AG04449 (cell line): Measurements from ENCODE around the gene DOCK3.
"Not testable (repeated sequence)": the region's sequence is repeated elsewhere in the genome, so short reads cannot be mapped to it uniquely, and the experiment has no call there.

ENCODE experiments used
- CTCF ChIA-PET: fragments of 350-600 bp; formaldehyde crosslinking; extraction: SDS; loops from one replicate; lab custom pipeline; 2021; ENCODE audit warnings: antibody characterized with exemption; lab: Yijun Ruan, JAX
- POLR2A ChIA-PET: fragments of 400-600, 350-600 bp; formaldehyde crosslinking; extraction: SDS; loops from one replicate; lab custom pipeline; 2020; ENCODE audit warnings: antibody characterized with exemption, inconsistent platforms; lab: Yijun Ruan, JAX
- DNase-seq: peaks from one replicate; pipeline ENCODE4 v3.0.0-alpha.2; 2010; ENCODE audit warnings: low read depth, low spot score
- H3K4me3 ChIP-seq: 2 replicates; pipeline ENCODE4 v1.5.1; 2011; ENCODE audit warnings: low read depth, mild to moderate bottlenecking, control low read depth, low read length
- TF ChIP-seq, protein P1 (sequence below): IDR thresholded peaks from one replicate; pipeline ENCODE4 v1.5.1; 2011; ENCODE audit warnings: mild to moderate bottlenecking, moderate library complexity, low read length, control low read depth, inconsistent platforms; ENCODE audit not compliant: insufficient read depth; ENCODE audit errors: missing control alignments

DOCK3 gene

DNA sequence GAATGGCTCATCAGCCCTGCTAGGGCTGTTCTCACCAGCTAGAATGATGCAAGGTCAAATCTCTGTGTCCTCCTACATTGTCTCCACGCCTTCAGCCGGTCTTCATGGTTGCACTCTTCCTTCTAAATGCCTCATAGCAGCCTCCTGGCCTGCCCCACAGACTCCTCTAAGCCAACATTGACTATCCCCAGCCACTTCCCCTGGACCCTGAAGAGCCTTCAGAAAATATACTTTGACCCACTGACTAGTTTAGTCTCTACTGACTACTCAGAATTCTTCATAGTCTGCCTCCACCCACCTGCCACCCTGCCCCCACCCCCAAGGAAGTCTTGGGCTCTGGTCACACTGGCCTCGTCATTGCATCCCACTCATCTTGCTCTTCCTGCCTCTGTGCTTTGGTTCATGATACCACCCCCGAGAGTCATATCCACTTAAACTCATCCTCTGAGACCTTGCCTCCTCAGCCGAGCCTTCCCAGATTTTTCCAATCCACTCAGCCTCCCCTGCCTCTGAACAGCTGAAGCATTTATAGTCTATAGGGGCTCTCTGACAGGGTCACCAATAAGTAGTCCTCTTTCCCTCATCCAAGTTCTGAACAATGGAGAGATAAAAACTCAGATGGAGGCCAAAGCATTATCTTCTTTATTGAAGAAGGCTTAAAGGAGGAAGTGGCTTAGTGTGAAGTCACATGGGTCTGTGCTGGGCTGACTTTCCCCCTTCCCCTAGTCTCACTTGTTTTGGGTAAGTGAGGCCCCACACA is 9.5 kb upstream of the DOCK3 start:
- TF ChIP-seq, protein P1, sequence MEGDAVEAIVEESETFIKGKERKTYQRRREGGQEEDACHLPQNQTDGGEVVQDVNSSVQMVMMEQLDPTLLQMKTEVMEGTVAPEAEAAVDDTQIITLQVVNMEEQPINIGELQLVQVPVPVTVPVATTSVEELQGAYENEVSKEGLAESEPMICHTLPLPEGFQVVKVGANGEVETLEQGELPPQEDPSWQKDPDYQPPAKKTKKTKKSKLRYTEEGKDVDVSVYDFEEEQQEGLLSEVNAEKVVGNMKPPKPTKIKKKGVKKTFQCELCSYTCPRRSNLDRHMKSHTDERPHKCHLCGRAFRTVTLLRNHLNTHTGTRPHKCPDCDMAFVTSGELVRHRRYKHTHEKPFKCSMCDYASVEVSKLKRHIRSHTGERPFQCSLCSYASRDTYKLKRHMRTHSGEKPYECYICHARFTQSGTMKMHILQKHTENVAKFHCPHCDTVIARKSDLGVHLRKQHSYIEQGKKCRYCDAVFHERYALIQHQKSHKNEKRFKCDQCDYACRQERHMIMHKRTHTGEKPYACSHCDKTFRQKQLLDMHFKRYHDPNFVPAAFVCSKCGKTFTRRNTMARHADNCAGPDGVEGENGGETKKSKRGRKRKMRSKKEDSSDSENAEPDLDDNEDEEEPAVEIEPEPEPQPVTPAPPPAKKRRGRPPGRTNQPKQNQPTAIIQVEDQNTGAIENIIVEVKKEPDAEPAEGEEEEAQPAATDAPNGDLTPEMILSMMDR = no peak
- no peak overlapping the region for H3K4me3 ChIP-seq
- POLR2A ChIA-PET = no interaction called here
- CTCF ChIA-PET = no interaction called here
- no peak for DNase-seq

DNA sequence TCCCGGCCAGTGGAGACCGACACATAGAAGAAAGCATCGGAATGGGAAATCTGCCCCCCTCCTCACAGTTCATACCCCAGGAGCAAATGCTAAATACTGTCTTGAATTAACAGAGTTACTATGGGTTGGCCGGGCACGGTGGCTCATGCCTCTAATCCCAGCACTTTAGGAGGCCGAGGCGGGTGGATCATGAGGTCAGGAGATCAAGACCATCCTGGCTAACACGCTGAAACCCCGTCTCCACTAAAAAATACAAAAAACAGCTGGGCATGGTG is 8.9 kb upstream of the DOCK3 start:
- CTCF ChIA-PET = not testable (repeated sequence)

DNA sequence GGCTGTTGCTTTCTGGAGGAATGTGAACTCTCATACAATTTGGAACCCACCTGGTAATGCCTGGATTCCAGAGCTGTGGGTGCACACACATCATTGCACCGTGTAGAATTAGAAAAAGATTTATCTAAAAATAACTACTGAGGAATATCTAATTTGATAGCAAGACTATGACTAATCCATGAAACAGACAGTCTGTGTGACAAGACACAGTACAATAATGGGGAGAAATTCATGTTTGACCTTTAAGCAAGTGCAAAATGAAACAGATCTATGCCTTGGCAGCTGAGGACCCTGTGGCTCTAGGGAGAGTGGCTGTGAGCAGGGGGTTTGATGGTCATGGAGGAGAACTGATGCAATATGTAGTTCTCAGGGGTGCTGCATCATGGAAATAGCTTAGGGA is 7.9 kb upstream of the DOCK3 start:
- ChIA-PET CTCF (no interaction called here), POLR2A (no interaction called here)
- no peak for DNase-seq
- H3K4me3 ChIP-seq = no peak overlapping the region
- TF ChIP-seq, protein P1 = no peak

More for the DNA sequence above, 8.9 kb upstream of the DOCK3 start:
- POLR2A ChIA-PET, H3K4me3 ChIP-seq, DNase-seq: not testable (repeated sequence)

DNA sequence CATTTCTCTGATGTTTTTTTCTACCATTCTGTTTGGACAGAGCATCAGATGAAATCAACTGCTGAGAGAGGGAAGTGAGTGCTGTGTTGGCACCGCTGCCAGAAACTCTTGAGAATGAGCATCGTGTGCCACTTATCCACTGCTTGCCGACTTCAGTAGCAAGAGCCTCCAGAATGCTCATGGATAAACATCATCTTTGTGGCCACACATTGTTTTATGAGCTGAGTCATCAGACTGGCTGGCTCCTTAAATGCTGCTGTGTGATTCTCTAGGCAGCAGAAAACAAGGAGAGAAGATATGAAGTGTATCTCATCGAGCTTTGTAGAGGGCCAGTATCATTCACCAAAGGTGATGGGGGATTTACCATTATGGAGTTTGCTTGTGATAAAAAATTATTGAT is 3.4 kb upstream of the DOCK3 start:
- ChIA-PET CTCF (no interaction called here), POLR2A (no interaction called here)
- DNase-seq = peak; percentile 47
- no peak overlapping the region for H3K4me3 ChIP-seq
- TF ChIP-seq, protein P1 = no peak

DNA sequence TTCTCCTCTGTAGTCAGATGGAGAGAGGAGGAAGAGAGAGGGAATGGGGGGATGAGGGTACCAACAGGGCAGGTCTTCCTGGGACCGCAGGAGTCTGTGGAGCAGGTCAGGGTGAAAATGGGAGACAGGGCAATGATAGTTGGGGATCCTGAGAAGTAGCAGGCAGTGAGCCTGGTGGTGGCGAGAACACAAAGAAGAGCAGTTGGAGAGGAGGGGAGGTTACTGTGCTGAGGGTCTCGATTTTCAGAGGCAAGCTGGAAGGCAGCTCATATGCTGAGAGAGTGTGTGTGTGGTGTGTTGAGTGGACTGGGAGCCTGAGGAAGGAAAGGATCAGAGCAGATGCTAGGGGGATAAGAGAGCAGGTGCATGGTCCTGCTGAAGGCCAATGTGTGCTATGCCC is 2.1 kb upstream of the DOCK3 start:
- ChIA-PET POLR2A (no interaction called here), CTCF (interaction anchor here (0.7 kb wide), 1 partner anchor 42 kb away, joined by 3 read pairs; no protein-coding TSS in a partner anchor)
- no peak overlapping the region for H3K4me3 ChIP-seq
- TF ChIP-seq, protein P1 = no peak
- DNase-seq = no peak

DNA sequence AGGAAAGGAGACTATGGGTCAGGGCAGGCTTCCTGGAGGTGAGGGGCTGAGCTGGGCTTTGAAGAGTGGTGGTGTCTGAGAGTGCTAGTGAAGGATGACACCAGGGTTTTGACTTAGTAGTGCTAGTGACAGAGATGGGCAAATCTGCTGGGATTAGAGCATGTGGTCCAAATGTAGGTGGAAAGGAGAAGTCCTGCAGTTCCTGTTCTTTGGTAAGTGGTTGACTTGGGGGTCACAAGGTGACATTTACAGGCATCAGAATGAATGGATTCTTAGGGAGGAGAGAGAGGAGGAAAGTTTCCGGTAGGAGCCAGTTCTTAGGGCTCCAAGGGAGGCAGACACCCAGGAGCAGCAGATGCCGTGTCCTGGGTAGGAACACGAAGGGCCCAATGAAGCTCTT is 796 bp upstream of the DOCK3 start:
- ChIA-PET CTCF (interaction anchor here (0.7 kb wide), 1 partner anchor 58 kb away, joined by 3 read pairs; no protein-coding TSS in a partner anchor), POLR2A (no interaction called here)
- TF ChIP-seq, protein P1 = no peak
- DNase-seq = no peak
- H3K4me3 ChIP-seq = no peak overlapping the region
